HG02642 (cell line): ENCODE measurements around the gene TEX55.
A peak's percentile ranks its signal among the peaks of the same experiment; 100 is the strongest.
"Not testable (repeated sequence)": the region's sequence is repeated elsewhere in the genome, so short reads cannot be mapped to it uniquely, and the experiment has no call there.

ENCODE experiments used
- ATAC-seq: cut with Tn5 transposase; IDR thresholded peaks from one replicate; pipeline ENCODE4 v1.9.1; 2021; ENCODE audit warnings: mild to moderate bottlenecking; ENCODE audit not compliant: unreplicated experiment, poor library complexity

Gene TEX55

DNA sequence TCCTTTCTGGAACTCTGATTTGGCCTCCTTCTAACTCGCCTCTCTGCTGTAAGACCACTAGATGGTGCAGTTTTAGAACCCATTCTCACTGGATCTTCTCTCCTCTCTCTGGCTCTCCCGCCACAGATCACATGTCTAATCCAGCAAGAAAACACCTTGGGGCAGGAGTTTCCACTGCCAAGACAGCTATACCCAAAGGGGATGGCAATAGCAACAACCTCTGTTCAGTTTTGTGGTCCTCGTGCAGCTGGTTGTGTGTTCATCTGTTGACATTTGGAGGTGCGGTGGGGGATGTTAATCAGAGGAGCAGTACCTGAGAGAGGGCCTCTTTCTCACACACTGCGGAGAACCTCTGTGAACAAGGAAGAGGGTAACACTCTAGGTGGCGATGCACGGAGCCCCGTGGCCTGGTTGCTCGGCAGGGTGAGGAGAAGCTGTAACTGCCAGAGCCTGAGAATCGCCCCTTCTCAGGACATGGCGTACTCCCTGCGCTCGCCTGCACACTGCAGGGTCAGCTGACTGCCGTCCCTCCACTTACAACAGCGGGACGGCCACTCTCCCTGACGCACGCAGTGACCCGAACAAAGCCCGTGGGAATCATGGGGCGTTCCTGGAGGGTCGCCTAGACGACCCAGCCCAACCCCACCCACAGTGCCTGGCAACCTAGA, at the start of gene TEX55:
Gene TEX55 (plus strand): TSS at position 666 of the 668 bp plus-strand sequence. CDS start 25 bp downstream, outside the sequence.
- peak; percentile 58 for ATAC-seq

DNA sequence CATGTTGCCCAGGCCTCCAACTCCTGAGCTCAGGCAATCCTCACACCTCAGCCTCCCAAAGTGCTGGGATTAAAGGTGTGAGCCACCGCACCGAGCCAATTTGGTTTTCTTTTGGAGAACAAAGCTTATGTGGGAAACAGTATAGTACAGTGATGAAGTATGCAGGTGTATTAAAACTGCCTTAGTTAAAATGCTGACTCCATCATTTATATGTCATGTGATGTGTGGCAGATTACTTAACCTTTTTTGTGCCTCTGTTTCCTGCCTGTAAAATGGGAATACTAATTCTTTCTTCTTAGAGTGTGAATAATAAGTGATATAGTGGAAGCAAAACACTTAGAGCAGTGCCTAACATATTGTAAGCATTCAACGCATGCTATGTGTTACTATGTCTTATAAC, 48.0 kb upstream of the TEX55 start:
- ATAC-seq: no peak

DNA sequence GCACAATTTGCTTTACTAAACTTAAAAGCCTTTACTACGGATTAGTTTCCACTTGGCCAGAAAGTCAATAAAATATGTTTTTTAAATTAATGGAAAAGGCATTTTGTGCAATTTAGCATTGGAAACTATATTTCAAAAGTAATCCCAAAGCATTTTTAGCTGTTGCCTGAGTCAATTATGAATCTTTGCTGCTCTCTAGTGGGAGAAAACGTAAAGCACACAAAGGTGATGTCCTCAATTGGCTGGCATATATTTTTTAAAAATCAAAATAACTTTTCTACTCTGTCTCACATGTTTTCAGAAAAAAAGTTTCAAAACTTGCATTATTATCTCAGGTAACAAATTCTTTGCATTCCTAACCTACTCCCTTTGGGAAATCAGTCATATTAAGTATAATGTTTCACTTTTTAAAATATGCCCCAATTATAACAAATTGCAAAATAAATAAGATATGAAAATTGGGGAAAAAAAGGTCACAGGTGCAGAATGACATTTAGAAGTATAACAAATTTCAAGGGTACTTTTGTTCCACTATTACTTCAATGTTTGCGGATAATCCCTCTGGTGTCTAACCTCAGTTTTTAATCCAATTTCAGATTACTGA, 47.2 kb upstream of the TEX55 start:
- no peak for ATAC-seq

DNA sequence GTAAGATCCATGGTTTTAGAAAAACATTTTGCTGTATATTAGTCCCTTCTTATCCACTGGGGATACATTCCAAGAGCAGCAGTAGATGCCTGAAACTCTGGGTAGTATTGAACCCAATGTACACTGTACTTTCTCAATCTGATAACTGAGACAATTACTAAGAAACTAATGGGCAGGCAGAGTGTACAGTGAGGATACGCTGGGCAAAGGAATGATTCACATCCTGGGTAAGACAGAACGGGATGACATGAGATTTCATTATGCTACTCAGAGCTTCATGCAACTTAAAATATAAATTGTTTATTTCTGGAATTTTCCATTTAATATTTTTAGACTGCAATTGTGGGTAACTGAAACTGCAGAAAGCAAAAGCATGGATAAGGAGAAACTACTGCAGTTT, 46.2 kb upstream of the TEX55 start:
- no peak for ATAC-seq

DNA sequence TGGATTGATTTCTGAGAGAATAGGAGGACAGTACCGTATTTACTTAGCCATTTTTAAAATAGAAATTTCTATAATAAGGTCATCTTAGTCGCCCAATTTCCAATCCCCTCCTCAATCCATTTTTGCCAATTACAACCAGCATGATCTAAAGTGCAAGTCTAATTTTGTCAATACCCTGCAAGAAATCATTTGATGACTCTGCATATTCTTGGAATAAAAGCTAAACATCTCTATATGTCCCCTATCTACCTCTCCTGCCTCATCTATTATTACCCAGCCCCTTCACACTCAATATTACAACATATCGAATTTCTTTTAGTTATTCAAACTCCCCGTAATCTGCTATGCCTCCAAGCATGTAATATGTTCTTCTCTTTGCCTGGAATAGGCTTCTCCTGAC, 41.9 kb upstream of the TEX55 start:
- no peak for ATAC-seq

DNA sequence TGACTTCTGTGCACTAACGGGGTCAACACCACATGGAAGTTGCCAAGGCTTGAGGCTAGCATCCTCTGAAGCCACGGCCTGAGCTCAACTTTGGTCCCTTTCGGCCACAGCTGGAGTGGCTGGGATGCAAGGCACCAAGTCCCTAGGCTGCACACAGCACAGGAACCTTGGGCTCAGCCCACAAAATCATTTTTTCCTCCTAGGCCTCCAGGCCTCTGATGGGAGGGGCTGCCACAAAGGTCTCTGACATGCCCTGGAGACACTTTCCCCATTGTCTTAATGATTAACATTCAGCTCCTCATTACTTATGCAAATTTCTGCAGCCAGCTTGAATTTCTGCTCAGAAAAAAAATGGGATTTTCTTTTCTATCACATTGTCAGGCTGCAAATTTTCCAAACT, 27.6 kb upstream of the TEX55 start:
- not testable (repeated sequence) for ATAC-seq

DNA sequence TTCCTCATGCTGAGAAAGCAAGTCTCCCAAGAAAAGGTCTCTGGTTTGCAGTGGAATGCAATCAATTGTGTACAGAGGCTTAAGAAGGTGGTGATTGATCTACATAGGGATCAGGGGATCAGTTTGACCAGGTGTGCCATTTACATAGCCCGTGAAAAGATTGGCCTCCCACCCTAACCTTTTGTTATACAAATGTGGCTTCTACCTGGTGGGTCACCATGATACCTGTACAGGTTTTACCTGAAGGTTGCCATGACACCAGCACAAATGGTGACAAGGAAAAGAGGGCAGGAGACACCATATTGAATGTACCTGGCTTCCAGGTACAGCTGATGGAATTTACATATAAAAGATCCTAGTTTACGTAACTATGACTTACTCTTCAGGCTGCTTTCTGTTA, 25.5 kb upstream of the TEX55 start:
- no peak for ATAC-seq

DNA sequence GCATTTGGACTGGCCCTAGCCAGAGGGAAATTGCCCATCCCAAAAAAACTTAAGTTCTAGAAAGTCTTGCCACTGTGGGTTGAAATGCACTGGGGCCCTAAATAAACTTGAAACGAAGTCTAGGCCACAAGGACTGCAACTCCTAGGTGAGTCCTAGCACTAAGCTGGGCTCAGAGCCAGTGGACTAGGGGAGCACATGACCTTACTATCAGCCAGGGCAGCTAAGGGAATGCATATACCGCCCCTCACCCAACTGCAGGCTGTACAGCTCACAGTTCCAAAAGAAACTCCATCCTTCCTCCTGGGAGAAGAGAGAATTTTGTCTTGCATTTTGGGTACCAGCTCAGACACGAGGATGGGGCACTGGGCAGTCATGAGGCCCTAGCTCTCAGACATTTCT, 23.6 kb upstream of the TEX55 start:
- no peak for ATAC-seq

DNA sequence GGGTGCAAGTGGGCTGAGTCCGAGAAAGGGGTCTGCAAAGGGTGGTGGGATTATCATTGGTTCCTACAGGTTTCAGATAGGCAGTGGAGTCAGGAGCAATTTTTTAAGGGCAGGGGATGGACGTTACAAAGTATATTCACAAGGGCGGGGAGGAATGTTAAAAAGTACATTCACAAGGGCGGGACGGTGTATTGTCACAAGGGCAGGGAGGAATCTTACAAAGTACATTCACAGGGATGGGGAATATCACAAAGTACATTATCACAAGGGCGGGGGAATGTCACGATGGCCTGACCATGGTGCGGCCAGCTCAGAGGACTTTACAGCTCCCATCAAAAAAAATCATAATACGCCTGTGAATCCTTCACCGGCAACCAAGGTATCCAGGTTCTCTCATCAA, 20.6 kb upstream of the TEX55 start:
- no peak for ATAC-seq

DNA sequence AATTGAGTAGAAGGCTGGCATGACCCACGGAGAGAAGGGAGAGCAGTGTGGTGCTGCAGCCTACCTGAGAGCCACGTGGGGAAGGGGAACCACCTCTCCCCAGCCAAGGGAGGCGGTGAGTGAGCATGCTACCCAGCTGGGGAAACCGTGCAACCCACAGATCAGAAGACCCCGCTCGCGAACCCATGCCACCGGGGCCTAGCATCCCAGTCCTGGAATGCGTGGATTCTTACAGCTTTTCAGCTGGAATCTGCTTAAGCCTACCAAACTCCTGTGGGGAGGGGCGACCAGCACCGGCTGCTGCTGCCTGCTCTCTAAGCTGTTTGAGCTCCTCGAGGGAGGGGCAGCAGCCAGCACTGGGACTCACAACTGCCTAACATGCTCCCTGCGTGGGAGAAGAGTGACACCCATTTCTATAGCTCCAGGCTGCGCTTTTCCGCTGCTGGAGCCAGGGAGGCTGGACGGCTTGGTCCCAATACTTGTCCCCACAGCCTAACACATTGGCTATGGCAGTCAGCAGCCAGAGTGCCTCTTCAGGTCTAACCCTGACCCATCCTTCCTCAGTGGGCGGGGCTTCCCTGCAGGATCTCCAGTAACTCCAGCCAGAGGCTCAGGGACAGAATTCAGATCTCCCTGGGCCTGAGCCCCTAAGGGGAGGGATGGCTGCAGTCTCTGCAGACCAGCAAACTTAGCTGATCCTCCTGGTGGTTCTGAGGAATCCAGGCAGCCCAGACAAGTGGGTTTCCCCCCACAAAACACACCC, 20.0 kb upstream of the TEX55 start:
- no peak for ATAC-seq

DNA sequence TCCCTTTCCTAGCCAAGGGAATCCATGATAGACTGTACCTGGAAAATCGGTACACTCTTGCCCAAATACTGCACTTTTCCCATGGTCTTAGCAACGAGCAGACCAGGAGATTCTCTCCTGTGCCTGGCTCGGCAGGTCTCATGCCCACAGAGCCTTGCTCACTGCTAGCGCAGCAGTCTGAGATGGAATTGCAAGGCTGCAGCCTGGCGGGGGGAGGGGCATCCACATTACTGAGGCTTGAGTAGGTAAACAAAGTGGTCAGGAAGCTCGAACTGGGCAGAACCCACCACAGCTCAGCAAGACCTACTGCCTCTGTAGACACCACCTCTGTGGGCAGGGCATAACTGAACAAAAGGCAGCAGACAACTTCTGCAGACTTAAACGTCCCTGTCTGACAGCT, 15.7 kb upstream of the TEX55 start:
- ATAC-seq: not testable (repeated sequence)

DNA sequence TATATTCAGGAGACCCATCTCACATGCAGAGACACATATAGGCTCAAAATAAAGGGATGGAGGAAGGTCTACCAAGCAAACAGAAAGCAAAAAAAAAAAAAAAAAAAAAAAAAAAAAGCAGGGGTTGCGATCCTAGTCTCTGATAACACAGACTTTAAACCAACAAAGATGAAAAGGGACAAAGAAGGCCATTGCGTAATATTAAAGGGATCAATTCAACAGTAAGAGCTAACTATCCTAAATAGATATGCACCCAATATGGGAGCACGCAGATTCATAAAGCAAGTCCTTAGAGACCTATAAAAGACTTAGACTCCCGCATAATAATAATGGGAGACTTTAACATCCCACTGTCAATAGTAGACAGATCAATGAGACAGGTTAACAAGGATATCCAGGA, 13.7 kb upstream of the TEX55 start:
- not testable (repeated sequence) for ATAC-seq

DNA sequence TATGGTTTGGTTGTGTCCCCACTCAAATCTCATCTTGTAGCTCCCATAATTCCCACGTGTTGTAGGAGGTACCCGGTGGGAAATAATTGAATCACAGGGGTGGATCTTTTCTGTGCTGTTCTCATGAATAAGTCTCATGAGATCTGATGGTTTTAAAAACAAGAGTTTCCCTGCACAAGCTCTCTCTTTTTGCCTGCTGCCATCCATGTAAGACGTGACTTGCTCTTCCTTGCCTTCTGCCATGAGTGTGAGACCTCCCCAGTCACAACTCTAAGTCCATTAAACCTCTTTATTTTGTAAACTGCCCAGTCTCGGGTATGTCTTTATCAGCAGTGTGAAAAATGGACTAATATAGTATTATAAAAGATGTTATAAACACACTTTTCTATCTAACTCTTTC, 6.6 kb upstream of the TEX55 start:
- ATAC-seq: not testable (repeated sequence)

DNA sequence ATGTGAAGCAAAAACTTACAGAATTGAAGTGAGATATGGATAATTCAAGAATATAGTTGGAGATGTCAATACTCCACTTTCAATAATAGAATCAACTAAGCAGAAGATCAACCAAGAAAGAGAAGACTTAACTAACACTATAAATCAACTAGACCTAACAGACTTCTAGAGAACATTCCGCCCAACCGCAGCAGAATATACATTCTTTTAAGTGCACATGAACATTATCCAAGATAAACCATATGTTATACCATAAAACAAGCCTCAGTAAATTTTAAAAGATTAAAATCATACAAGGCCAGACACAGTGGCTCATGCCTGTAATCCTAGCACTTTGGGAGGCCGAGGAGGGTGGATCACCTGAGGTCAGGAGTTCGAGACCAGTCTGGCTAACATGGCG, 5.5 kb upstream of the TEX55 start:
- no peak for ATAC-seq

DNA sequence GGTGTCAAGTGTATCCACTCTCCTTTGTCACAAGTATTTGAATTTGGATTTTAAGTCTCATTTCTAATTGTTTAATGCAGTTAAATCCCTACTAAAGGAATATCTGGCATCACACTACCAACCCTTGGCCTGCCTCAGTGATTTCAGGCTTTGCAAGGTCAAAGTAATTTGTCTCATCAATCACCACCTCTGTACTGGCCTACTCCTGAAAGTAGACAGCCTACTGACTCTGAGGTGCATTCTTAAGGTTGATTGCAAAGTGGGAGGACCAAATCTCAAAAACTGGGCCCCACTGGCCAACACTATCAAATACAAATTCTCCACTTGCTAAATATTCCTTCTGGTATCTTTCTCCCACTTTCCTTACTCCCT, 851 bp upstream of the TEX55 start:
- ATAC-seq: peak; percentile 26

DNA sequence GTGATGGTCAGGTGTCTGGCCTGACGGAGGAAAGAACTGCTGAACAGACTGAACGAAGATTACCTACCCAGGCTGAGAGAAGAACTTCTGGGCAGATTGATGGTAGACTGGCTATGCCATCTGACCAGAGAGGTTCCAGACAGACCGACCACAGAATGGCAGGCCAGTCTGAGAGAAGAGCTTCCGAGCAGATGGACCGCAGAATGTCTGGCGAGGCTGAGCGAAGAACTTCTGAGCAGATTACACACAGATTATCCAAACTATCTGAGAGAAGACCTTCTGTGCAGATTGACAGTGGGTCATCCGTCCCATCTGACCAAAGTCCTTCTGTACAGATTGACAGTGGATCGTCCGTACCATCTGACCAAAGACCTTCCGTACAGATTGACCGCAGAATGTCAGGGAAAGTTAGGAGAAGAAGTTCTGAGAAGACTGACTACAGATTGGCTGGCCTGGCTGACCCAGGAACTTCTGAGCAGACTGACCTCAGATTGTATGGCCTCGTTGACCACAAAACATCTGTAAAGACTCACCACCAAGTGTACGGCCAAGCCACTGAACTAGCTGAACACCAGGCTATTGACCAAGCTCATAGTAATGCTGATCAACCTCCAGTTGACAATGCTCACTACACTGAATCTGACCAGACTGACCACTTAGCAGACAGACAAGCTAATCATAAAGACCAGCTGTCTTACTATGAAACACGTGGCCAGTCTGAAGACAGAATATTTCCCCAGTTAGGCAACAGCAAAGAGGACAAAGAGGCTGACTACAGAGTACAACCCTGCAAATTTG, 812 bp downstream of the TEX55 start:
- ATAC-seq: no peak

DNA sequence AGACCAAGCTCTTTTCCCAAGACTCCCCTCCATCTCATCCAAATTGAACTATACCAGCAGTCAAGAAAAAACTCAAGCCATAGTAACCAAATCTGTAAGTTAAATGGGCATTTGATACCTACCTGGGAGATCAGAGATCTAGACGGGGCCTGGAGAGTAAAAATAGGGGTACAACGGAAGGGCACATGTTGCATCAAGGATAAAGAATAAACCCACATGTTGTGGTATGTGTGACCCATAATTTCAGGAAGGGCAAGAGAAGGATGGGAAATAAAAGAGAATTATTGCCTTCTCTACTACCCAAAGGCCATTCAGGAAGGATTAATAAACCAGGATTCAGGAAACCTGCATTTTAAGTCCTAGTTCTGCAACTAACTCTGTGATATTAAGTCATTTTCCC, 1.5 kb downstream of the TEX55 start:
- ATAC-seq: no peak

DNA sequence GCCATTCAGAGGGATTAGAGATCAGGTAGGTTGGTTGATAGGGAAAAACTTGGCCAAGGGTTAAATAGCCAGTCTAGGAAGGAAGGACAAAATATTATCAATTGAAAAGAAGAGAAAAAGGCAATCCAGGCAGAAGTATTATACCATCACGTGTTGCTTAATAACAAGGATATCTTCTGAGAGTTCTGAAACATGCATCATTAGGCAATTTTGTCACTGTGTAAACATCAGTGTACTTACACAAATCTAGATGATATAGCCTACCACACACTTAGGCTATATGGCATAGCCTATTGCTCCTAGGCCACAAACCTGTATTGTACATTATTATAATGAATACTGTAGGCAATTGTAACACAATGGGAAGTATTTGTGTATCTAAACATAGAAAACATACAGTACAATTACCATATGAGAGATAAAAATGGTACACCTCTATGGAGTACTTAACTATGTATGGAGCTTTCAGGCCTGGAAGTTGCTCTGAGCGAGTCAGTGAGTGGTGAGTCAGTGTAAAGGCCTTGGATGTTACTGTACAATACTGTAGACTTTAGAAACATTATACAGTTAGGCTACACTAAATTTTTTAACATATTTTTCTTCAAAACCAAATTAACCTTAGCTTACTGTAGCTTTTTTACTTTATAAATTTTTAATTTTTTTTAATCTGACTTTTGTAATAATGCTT, 2.7 kb downstream of the TEX55 start:
- ATAC-seq: no peak

DNA sequence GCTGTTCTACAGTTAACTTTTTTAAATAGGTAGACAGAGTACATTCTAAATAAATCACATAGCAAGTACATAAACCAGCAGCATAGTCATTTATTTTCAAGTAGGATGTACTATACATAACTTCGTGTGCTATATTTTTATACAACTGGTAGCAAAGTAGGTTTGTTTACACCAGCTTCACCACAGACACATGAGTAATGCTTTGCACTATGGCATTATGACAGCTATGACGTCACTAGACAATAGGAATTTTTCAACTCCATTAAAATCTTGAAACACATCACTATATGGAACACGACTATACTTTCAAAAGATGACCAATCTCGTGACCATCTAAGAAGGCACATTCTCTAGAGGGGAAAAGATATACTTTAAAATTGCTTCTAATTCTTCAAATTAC, 3.5 kb downstream of the TEX55 start:
- ATAC-seq: no peak

DNA sequence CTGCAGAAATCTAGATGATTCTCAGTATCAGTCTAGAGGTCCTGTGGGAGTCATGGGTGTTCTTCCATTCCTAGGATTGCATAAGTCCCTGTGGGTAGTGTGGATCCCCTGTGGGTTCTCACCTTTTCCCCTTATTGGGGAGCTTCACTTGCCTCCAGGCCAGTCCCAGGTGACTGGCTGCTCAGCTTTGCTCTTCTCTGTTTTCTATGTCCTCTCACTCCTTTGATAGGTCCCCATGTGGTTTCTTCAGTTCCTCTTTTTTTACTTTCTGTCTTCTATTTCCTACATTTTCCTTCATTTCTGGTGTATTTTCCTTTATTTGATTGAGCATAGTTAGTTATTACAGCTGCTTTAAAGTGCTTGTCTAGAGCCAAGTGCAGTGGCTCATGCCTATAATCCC, 10.9 kb downstream of the TEX55 start:
- no peak for ATAC-seq
